Panc1 (cell line): ENCODE data around the gene RLN2. TPM values are rescaled to one million over a fixed set of nuclear protein-coding genes. Genes with fewer than 3 reads are reported as not detected.

Source experiments
- ATAC-seq: fragments of 200-7000 bp; cut with Tn5 transposase; 2 replicates; pipeline ENCODE4 v1.9.1; 2020; ENCODE audit warnings: mild to moderate bottlenecking, moderate library complexity
- BruUV-seq: library from RNA; stranded (reverse); fragments of 400-500 nt; replicated peaks from 2 replicates; lab custom pipeline; 2021; lab: Mats Ljungman, UMichigan
- CTCF ChIA-PET: fragments of 300-600 bp; sonication (Branson Sonifier 250); formaldehyde crosslinking; loops from one replicate; lab custom pipeline; 2022; ENCODE audit warnings: antibody characterized with exemption; lab: Charles Lee
- POLR2A ChIA-PET: fragments of 300-600 bp; sonication (Branson Sonifier 250); formaldehyde crosslinking; loops from one replicate; lab custom pipeline; 2022; ENCODE audit warnings: antibody characterized with exemption; lab: Charles Lee
- DNase-seq: peaks from one replicate; pipeline ENCODE4 v3.0.0-alpha.2; 2010; ENCODE audit warnings: low read depth, low spot score
- H3K27ac ChIP-seq: 2 replicates; pipeline ENCODE4 v1.5.1; 2011; ENCODE audit warnings: mild to moderate bottlenecking, low read length, inconsistent platforms
- H3K27me3 ChIP-seq: fragments of 200-500 bp; sonication (Bioruptor generic); 2 replicates; pipeline ENCODE4 v1.6.0; 2014; ENCODE audit warnings: low read length, inconsistent platforms; ENCODE audit not compliant: control insufficient read depth, insufficient read depth
- H3K36me3 ChIP-seq: fragments of 200-500 bp; sonication (Bioruptor generic); 2 replicates; pipeline ENCODE4 v1.5.1; 2014; ENCODE audit warnings: inconsistent platforms, mild to moderate bottlenecking, low read length, moderate library complexity; ENCODE audit not compliant: control insufficient read depth, insufficient read depth
- H3K4me1 ChIP-seq: 2 replicates; pipeline ENCODE4 v1.5.1; 2011; ENCODE audit warnings: inconsistent platforms, mild to moderate bottlenecking, low read length, moderate library complexity; ENCODE audit not compliant: control insufficient read depth, insufficient read depth
- H3K4me3 ChIP-seq, 2 experiments: 2 replicates each; pipeline ENCODE4 v1.5.1; 2011 to 2012; ENCODE audit warnings: low read depth in 2 of 2, low read length in 2 of 2, mild to moderate bottlenecking in 2 of 2, inconsistent platforms in 1 of 2, moderate library complexity in 1 of 2
- H3K9me3 ChIP-seq: fragments of 200-500 bp; sonication (Bioruptor generic); 2 replicates; pipeline ENCODE4 v1.5.1; 2014; ENCODE audit warnings: low read depth, mild to moderate bottlenecking, inconsistent platforms, low read length, moderate library complexity; ENCODE audit not compliant: control insufficient read depth, insufficient read depth
- CTCF ChIP-seq: fragments of 450-650 bp; IDR thresholded peaks from 2 replicates; pipeline ENCODE4 v1.5.1; 2017; ENCODE audit warnings: mild to moderate bottlenecking
- POLR2AphosphoS5 ChIP-seq: IDR thresholded peaks from 2 replicates; pipeline ENCODE4 v1.6.1; 2012; ENCODE audit warnings: mild to moderate bottlenecking, low read depth, low read length, moderate library complexity
- REST ChIP-seq, 2 experiments: IDR thresholded peaks; 2 replicates each; pipeline ENCODE4 v1.6.1; 2011 to 2012; ENCODE audit warnings: low read depth in 2 of 2, control low read depth in 1 of 2, low read length in 1 of 2, mild to moderate bottlenecking in 1 of 2, moderate library complexity in 1 of 2; ENCODE audit not compliant: insufficient read depth in 1 of 2
- SIN3A ChIP-seq: IDR thresholded peaks from 2 replicates; pipeline ENCODE4 v1.6.1; 2012; ENCODE audit warnings: low read depth, mild to moderate bottlenecking, low read length, moderate library complexity, borderline replicate concordance; ENCODE audit not compliant: insufficient read depth
- TCF7L2 ChIP-seq: IDR thresholded peaks from 2 replicates; pipeline ENCODE4 v1.6.1; 2011; ENCODE audit warnings: mild to moderate bottlenecking, low read depth, low read length, inconsistent platforms
- in situ Hi-C: cut with HindIII; loops from 2 replicates; pipeline ENCODE4 v1.10.0; 2016; ENCODE audit warnings: low sequenced_read_pairs, low pct_unique_long_range_greater_than_20kb
- intact Hi-C: fragments of 100-400 bp; cut with micrococcal nuclease; formaldehyde crosslinking; loops from one replicate; pipeline ENCODE4 v1.10.0; 2022; ENCODE audit not compliant: unreplicated experiment
- total RNA-seq: library from RNA; stranded (reverse); gene quantifications from one replicate; pipeline ENCODE4 v1.2.1, GENCODE V29; 2021; ENCODE audit not compliant: unreplicated experiment

The RLN2 gene
- total RNA-seq, 1 experiment from 2014 or later, result not detected

- no TSS peak for BruUV-seq
- ATAC-seq, result no peak
Observed at GRCh38 chr9:5305741-5306140, 1.2 kb upstream of the RLN2 start.

GRCh38 chr9:5301544-5301943 lies 3.0 kb downstream of the RLN2 start:
- in situ Hi-C loops (no loop called here), intact Hi-C loops (no loop called here)
- Histone ChIP-seq H3K4me3 (no peak overlapping the region), H3K36me3 (no peaks in the 10 kb centered on the region), H3K27ac (no peak overlapping the region), H3K27me3 (no peaks in the 10 kb centered on the region), H3K4me1 (no peaks in the 10 kb centered on the region), H3K9me3 (no peaks in the 10 kb centered on the region)
- no TSS peak for BruUV-seq
- ChIA-PET CTCF (no interaction called here), POLR2A (no interaction called here)
- no peak for TF ChIP-seq TCF7L2
- TF ChIP-seq REST (IDR thresholded peaks at IDR 0.05; ENCODE audit: insufficient read depth in 1 of 2, low read depth in 2 of 2, low read length in 1 of 2), result no peak
- TF ChIP-seq POLR2AphosphoS5, result no peak
- TF ChIP-seq SIN3A, result no peak
- TF ChIP-seq CTCF, result no peak
- no peak for ATAC-seq
- no peak for DNase-seq

More at GRCh38 chr9:5305741-5306140, 1.2 kb upstream of the RLN2 start:
- no peak for TF ChIP-seq SIN3A
- H3K4me1 ChIP-seq, result no peaks in the 10 kb centered on the region
- H3K36me3 ChIP-seq, result no peaks in the 10 kb centered on the region
- no peak overlapping the region for H3K4me3 ChIP-seq
- intact Hi-C loops (no loop called here), in situ Hi-C loops (no loop called here)
- ChIA-PET CTCF (no interaction called here), POLR2A (no interaction called here)
- no peaks in the 10 kb centered on the region for H3K9me3 ChIP-seq
- no peak overlapping the region for H3K27ac ChIP-seq
- DNase-seq, result no peak
- H3K27me3 ChIP-seq, result no peaks in the 10 kb centered on the region

GRCh38 chr9:5292141-5292540 lies 12.4 kb downstream of the RLN2 start:
- intact Hi-C loops, result no loop called here
- Histone ChIP-seq H3K36me3 (no peaks in the 10 kb centered on the region), H3K9me3 (no peaks in the 10 kb centered on the region), H3K4me1 (no peaks in the 10 kb centered on the region), H3K4me3 (no peak overlapping the region), H3K27me3 (no peaks in the 10 kb centered on the region), H3K27ac (no peak overlapping the region)
- CTCF ChIA-PET, result no interaction called here
- TF ChIP-seq REST (IDR thresholded peaks at IDR 0.05; ENCODE audit: insufficient read depth in 1 of 2, low read depth in 2 of 2, low read length in 1 of 2) (no peak), POLR2AphosphoS5 (no peak)
- POLR2A ChIA-PET, result no interaction called here
- BruUV-seq, result no TSS peak
- no peak for DNase-seq
- in situ Hi-C loops, result no loop called here
- ATAC-seq, result no peak
